ENCODE data around the gene MTHFD1L. TPM values are rescaled to one million over a fixed set of nuclear protein-coding genes. Genes with fewer than 3 reads are reported as not detected.

Gene MTHFD1L
- polyA plus RNA-seq, 3 donors: 0.25 to 1.3 (median 0.39) TPM

- no peak for TF ChIP-seq CTCF (IDR thresholded peaks at IDR 0.05)
- Mint-ChIP-seq H3K27ac (no peak overlapping the region), H3K27me3 (ENCODE audit: low read depth in 3 of 3) (no peaks in the 10 kb centered on the region), H3K4me3 (no peak overlapping the region), H3K36me3 (peaks cover 2 to 13% of the 10 kb centered on the region in 2 donors), H3K9me3 (no peaks in the 10 kb centered on the region), H3K4me1 (no peaks in the 10 kb centered on the region)
- Histone ChIP-seq H3K4me3 (replicated peaks in 1 of 3; ENCODE audit: low read depth in 2 of 3, low read length in 3 of 3) (no peak overlapping the region), H3K27ac (ENCODE audit: low read depth in 1 of 2, low read length in 2 of 2) (no peak overlapping the region), H3K4me1 (ENCODE audit: control insufficient read depth in 1 of 2, insufficient read depth in 2 of 2, low read length in 2 of 2) (no peaks in the 10 kb centered on the region), H3K9me3 (replicated peaks in 1 of 2; ENCODE audit: control insufficient read depth in 1 of 2, insufficient read depth in 1 of 2, low read length in 2 of 2) (no peaks in the 10 kb centered on the region), H3K4me2 (replicated peaks; ENCODE audit: extremely low read depth, low read length, poor library complexity, severe bottlenecking) (no peak overlapping the region), H3K9ac (ENCODE audit: insufficient read depth, low read length, poor library complexity, severe bottlenecking) (no peak overlapping the region), H2AFZ (ENCODE audit: insufficient read depth, low read depth, low read length, poor library complexity, severe bottlenecking) (no peak overlapping the region), H4K20me1 (ENCODE audit: insufficient read depth, low read length) (no peaks in the 10 kb centered on the region), H3K79me2 (ENCODE audit: insufficient read depth, low read length) (no peaks in the 10 kb centered on the region), H3K36me3 (replicated peaks in 1 of 2; ENCODE audit: control insufficient read depth in 1 of 2, insufficient read depth in 2 of 2, low read length in 2 of 2) (no peaks in the 10 kb centered on the region), H3K27me3 (ENCODE audit: control insufficient read depth in 2 of 2, insufficient read depth in 2 of 2, low read length in 2 of 2) (no peaks in the 10 kb centered on the region)
- no peak for DNase-seq
- 94% methylated on average over 2 of the region's 4 CpGs for WGBS (ENCODE audit: insufficient coverage)
- intact Hi-C loops (cut with micrococcal nuclease): no loop called here
Observed at GRCh38 chr6:150959166-150959565, 93.7 kb downstream of the MTHFD1L start.

GRCh38 chr6:150962436-150962835, 96.9 kb downstream of the MTHFD1L start:
- Histone ChIP-seq H2AFZ (ENCODE audit: insufficient read depth, low read depth, low read length, poor library complexity, severe bottlenecking) (no peak overlapping the region), H3K27me3 (ENCODE audit: control insufficient read depth in 2 of 2, insufficient read depth in 2 of 2, low read length in 2 of 2) (no peaks in the 10 kb centered on the region), H3K27ac (ENCODE audit: low read depth in 1 of 2, low read length in 2 of 2) (no peak overlapping the region), H3K4me3 (replicated peaks in 1 of 3; ENCODE audit: low read depth in 2 of 3, low read length in 3 of 3) (no peak overlapping the region), H3K4me2 (replicated peaks; ENCODE audit: extremely low read depth, low read length, poor library complexity, severe bottlenecking) (no peak overlapping the region), H3K9ac (ENCODE audit: insufficient read depth, low read length, poor library complexity, severe bottlenecking) (no peak overlapping the region), H3K79me2 (ENCODE audit: insufficient read depth, low read length) (no peaks in the 10 kb centered on the region), H3K36me3 (replicated peaks in 1 of 2; ENCODE audit: control insufficient read depth in 1 of 2, insufficient read depth in 2 of 2, low read length in 2 of 2) (no peaks in the 10 kb centered on the region), H4K20me1 (ENCODE audit: insufficient read depth, low read length) (no peaks in the 10 kb centered on the region), H3K4me1 (ENCODE audit: control insufficient read depth in 1 of 2, insufficient read depth in 2 of 2, low read length in 2 of 2) (no peaks in the 10 kb centered on the region), H3K9me3 (replicated peaks in 1 of 2; ENCODE audit: control insufficient read depth in 1 of 2, insufficient read depth in 1 of 2, low read length in 2 of 2) (no peaks in the 10 kb centered on the region)
- WGBS (ENCODE audit: insufficient coverage): no CpG with 5 or more reads among the region's 2 CpGs
- no peak for TF ChIP-seq CTCF (IDR thresholded peaks at IDR 0.05)
- DNase-seq: no peak
- Mint-ChIP-seq H3K4me3 (no peak overlapping the region), H3K27ac (no peak overlapping the region), H3K9me3 (no peaks in the 10 kb centered on the region), H3K36me3 (peaks cover 2 to 9% of the 10 kb centered on the region in 2 donors), H3K4me1 (peaks cover 4% of the 10 kb centered on the region), H3K27me3 (ENCODE audit: low read depth in 3 of 3) (no peaks in the 10 kb centered on the region)
- intact Hi-C loops (cut with micrococcal nuclease): no loop called here

All from CD14-positive monocyte (primary cell).